H1 (cell line): ENCODE data around the gene PLAC9. TPM values are rescaled to one million over a fixed set of nuclear protein-coding genes. Genes with fewer than 3 reads are reported as not detected.

Source experiments
- CTCF ChIA-PET: fragments of 300-600 bp; sonication (Branson Sonifier 250); formaldehyde crosslinking; loops from one replicate; lab custom pipeline; 2021; ENCODE audit not compliant: partially characterized antibody; lab: Charles Lee
- POLR2A ChIA-PET: fragments of 300-600 bp; sonication (Branson Sonifier 250); formaldehyde crosslinking; loops from one replicate; lab custom pipeline; 2021; ENCODE audit warnings: inconsistent platforms; ENCODE audit not compliant: partially characterized antibody; lab: Charles Lee
- DNase-seq, 2 experiments: peaks; one replicate each; pipeline versions ENCODE4 v3.0.0 to v3.0.0-alpha.2; 2010 to 2022; ENCODE audit warnings: low spot score in 2 of 2, low read depth in 1 of 2, mixed read lengths in 1 of 2
- FAIRE-seq: peaks from 2 replicates; lab custom pipeline; 2011; peaks lifted over from hg19 to GRCh38; lab: Jason Lieb, UNC
- H2AFZ ChIP-seq: 2 replicates; pipeline ENCODE4 v1.8.1; 2012; ENCODE audit warnings: low read length, inconsistent platforms
- H2AK5ac ChIP-seq: 2 replicates; pipeline ENCODE4 v1.6.1; 2013; ENCODE audit warnings: low read depth, low read length
- H2BK120ac ChIP-seq: replicated peaks from 2 replicates; pipeline ENCODE3; 2013; ENCODE audit warnings: low read depth, low read length, inconsistent platforms
- H2BK12ac ChIP-seq: 2 replicates; pipeline ENCODE4 v1.6.1; 2013; ENCODE audit warnings: low read depth, low read length
- H2BK15ac ChIP-seq: 2 replicates; pipeline ENCODE4 v1.6.1; 2013; ENCODE audit warnings: low read length
- H2BK20ac ChIP-seq: 2 replicates; pipeline ENCODE4 v1.6.1; 2013; ENCODE audit warnings: low read length
- H2BK5ac ChIP-seq: 2 replicates; pipeline ENCODE4 v1.6.1; 2013; ENCODE audit warnings: low read depth, low read length
- H3K14ac ChIP-seq: 2 replicates; pipeline ENCODE4 v1.6.1; 2013; ENCODE audit warnings: inconsistent platforms; ENCODE audit not compliant: insufficient read length
- H3K18ac ChIP-seq: 2 replicates; pipeline ENCODE4 v1.6.1; 2013; ENCODE audit warnings: low read length; ENCODE audit errors: extremely low read depth
- H3K23ac ChIP-seq: 2 replicates; pipeline ENCODE4 v1.6.1; 2013; ENCODE audit warnings: inconsistent platforms; ENCODE audit not compliant: insufficient read length
- H3K23me2 ChIP-seq: 2 replicates; pipeline ENCODE4 v1.6.1; 2013; ENCODE audit warnings: low read depth, low read length
- H3K27ac ChIP-seq: 2 replicates; pipeline ENCODE4 v1.6.1; 2011; ENCODE audit warnings: low read depth, low read length, inconsistent platforms
- H3K27me3 ChIP-seq, 4 experiments: replicated peaks in 1 of 4; 1 replicate in 1 of 4; 2 replicates in 3 of 4; pipeline versions ENCODE4 v1.6.1 to v1.8.1; 2011 to 2013; ENCODE audit warnings: low read length in 3 of 4, mild to moderate bottlenecking in 3 of 4, inconsistent platforms in 2 of 4, mixed read lengths in 2 of 4, moderate library complexity in 1 of 4; ENCODE audit not compliant: control insufficient read depth in 3 of 4, insufficient read depth in 3 of 4; ENCODE audit errors: extremely low read depth in 1 of 4
- H3K36me3 ChIP-seq, 4 experiments: 2 replicates each; pipeline versions ENCODE4 v1.6.1 to v1.8.1; 2011 to 2013; ENCODE audit warnings: mild to moderate bottlenecking in 4 of 4, low read length in 3 of 4, moderate library complexity in 2 of 4, control low read depth in 1 of 4, inconsistent platforms in 1 of 4; ENCODE audit not compliant: insufficient read depth in 4 of 4, control insufficient read depth in 2 of 4
- H3K4ac ChIP-seq: replicated peaks from 2 replicates; pipeline ENCODE3; 2013; ENCODE audit warnings: low read length, low read depth, mixed read lengths, inconsistent platforms; ENCODE audit not compliant: insufficient read length
- H3K4me1 ChIP-seq, 4 experiments: replicated peaks in 1 of 4; 1 replicate in 1 of 4; 2 replicates in 3 of 4; pipeline versions ENCODE4 v1.6.1 to v1.8.1; 2011 to 2013; ENCODE audit warnings: low read length in 3 of 4, inconsistent platforms in 2 of 4, mixed read lengths in 1 of 4; ENCODE audit not compliant: insufficient read depth in 4 of 4, control insufficient read depth in 3 of 4
- H3K4me2 ChIP-seq, 2 experiments: 2 replicates each; pipeline versions ENCODE4 v1.6.1 to v1.8.1; 2011 to 2013; ENCODE audit warnings: low read depth in 2 of 2, low read length in 2 of 2, control low read depth in 1 of 2, inconsistent platforms in 1 of 2, mild to moderate bottlenecking in 1 of 2; ENCODE audit not compliant: insufficient read depth in 1 of 2
- H3K4me3 ChIP-seq, 4 experiments: fragments of 200-600, 300-600 bp in 1 of 4; sonication (generic), shearing (Covaris generic), sonication (Bioruptor Twin) in 1 of 4; 2 replicates each; pipeline versions ENCODE4 v1.5.1 to v1.8.1; 2011 to 2016; ENCODE audit warnings: low read length in 4 of 4, low read depth in 3 of 4, control low read depth in 2 of 4, inconsistent platforms in 2 of 4, mild to moderate bottlenecking in 2 of 4, mixed read lengths in 1 of 4, moderate library complexity in 1 of 4; ENCODE audit not compliant: insufficient read depth in 2 of 4; ENCODE audit errors: extremely low read depth in 1 of 4
- H3K56ac ChIP-seq: replicated peaks from 2 replicates; pipeline ENCODE3; 2013; ENCODE audit warnings: low read depth, mild to moderate bottlenecking, mixed read lengths, low read length, inconsistent platforms; ENCODE audit not compliant: insufficient read length
- H3K79me1 ChIP-seq: 2 replicates; pipeline ENCODE4 v1.6.1; 2013; ENCODE audit warnings: low read depth, low read length, control low read depth
- H3K79me2 ChIP-seq, 2 experiments: 2 replicates each; pipeline versions ENCODE4 v1.6.1 to v1.8.1; 2012 to 2013; ENCODE audit warnings: low read length in 2 of 2, mild to moderate bottlenecking in 2 of 2, inconsistent platforms in 1 of 2; ENCODE audit not compliant: insufficient read depth in 2 of 2, control insufficient read depth in 1 of 2
- H3K9ac ChIP-seq, 4 experiments: replicated peaks in 1 of 4; 1 replicate in 1 of 4; 2 replicates in 3 of 4; pipeline versions ENCODE4 v1.6.1 to v1.8.1; 2011 to 2013; ENCODE audit warnings: low read depth in 3 of 4, low read length in 3 of 4, control low read depth in 2 of 4, mild to moderate bottlenecking in 2 of 4, moderate library complexity in 2 of 4, inconsistent platforms in 1 of 4; ENCODE audit errors: extremely low read depth in 1 of 4
- H3K9me3 ChIP-seq, 2 experiments: 2 replicates each; pipeline versions ENCODE4 v1.6.1 to v1.8.1; 2012 to 2013; ENCODE audit warnings: mild to moderate bottlenecking in 2 of 2, moderate library complexity in 2 of 2, control low read depth in 1 of 2, inconsistent platforms in 1 of 2, low read depth in 1 of 2, low read length in 1 of 2, mixed read lengths in 1 of 2; ENCODE audit not compliant: insufficient read depth in 2 of 2
- H4K20me1 ChIP-seq, 2 experiments: replicated peaks in 1 of 2; 2 replicates each; pipeline versions ENCODE3 to v1.8.1; 2011 to 2013; ENCODE audit warnings: inconsistent platforms in 2 of 2, low read length in 2 of 2, mild to moderate bottlenecking in 1 of 2; ENCODE audit not compliant: insufficient read depth in 2 of 2, control insufficient read depth in 1 of 2
- H4K5ac ChIP-seq: 2 replicates; pipeline ENCODE4 v1.6.1; 2013; ENCODE audit warnings: low read length, low read depth, mixed read lengths, inconsistent platforms; ENCODE audit not compliant: insufficient read length
- H4K8ac ChIP-seq: 2 replicates; pipeline ENCODE4 v1.8.0; 2013; ENCODE audit warnings: mild to moderate bottlenecking, moderate library complexity, low read length, inconsistent platforms; ENCODE audit not compliant: insufficient read depth; ENCODE audit errors: extremely low read depth
- H4K91ac ChIP-seq: replicated peaks from 2 replicates; pipeline ENCODE3; 2013; ENCODE audit warnings: low read length, mixed read lengths, inconsistent platforms; ENCODE audit not compliant: insufficient read length
- CREB1 ChIP-seq: IDR thresholded peaks from 2 replicates; pipeline ENCODE4 v1.6.1; 2012; ENCODE audit warnings: inconsistent platforms
- FOSL1 ChIP-seq: IDR thresholded peaks from 2 replicates; pipeline ENCODE4 v1.6.1; 2011; ENCODE audit warnings: mild to moderate bottlenecking, low read depth, low read length, moderate library complexity; ENCODE audit not compliant: insufficient read depth
- HDAC2 ChIP-seq, 2 experiments: fragments of 300-600 bp in 1 of 2; sonication (generic) in 1 of 2; IDR thresholded peaks; 2 replicates each; pipeline ENCODE4 v1.6.1; 2011 to 2012; ENCODE audit warnings: low read depth in 2 of 2, low read length in 2 of 2, mild to moderate bottlenecking in 2 of 2, moderate library complexity in 2 of 2, borderline replicate concordance in 1 of 2, inconsistent platforms in 1 of 2
- HDAC6 ChIP-seq: IDR thresholded peaks from one replicate; pipeline ENCODE4 v1.7.1; 2012; ENCODE audit warnings: low read depth, mild to moderate bottlenecking, inconsistent platforms, low read length, moderate library complexity
- JUN ChIP-seq: IDR thresholded peaks from 2 replicates; pipeline ENCODE4 v1.6.1; 2011; ENCODE audit warnings: low read depth, mild to moderate bottlenecking, improper control_type of control experiment, low read length
- JUND ChIP-seq: IDR thresholded peaks from 2 replicates; pipeline ENCODE4 v1.6.1; 2011; ENCODE audit warnings: mild to moderate bottlenecking, improper control_type of control experiment, low read length
- MAX ChIP-seq: IDR thresholded peaks from 2 replicates; pipeline ENCODE4 v1.6.1; 2012; ENCODE audit warnings: inconsistent platforms
- POLR2AphosphoS5 ChIP-seq: IDR thresholded peaks from 2 replicates; pipeline ENCODE4 v1.6.1; 2011; ENCODE audit warnings: low read depth, low read length
- POU5F1 ChIP-seq: IDR thresholded peaks from 2 replicates; pipeline ENCODE4 v1.6.1; 2011; ENCODE audit warnings: low read depth, mild to moderate bottlenecking, low read length, moderate library complexity
- SAP30 ChIP-seq: fragments of 300-600 bp; sonication (generic); IDR thresholded peaks from 2 replicates; pipeline ENCODE4 v1.7.1; 2012; ENCODE audit warnings: low read length, moderate library complexity, mild to moderate bottlenecking, inconsistent platforms; ENCODE audit not compliant: insufficient read depth, insufficient replicate concordance
- SIRT6 ChIP-seq: IDR thresholded peaks from one replicate; pipeline ENCODE4 v1.7.1; 2012; ENCODE audit warnings: low read length, inconsistent platforms
- SRF ChIP-seq: IDR thresholded peaks from 2 replicates; pipeline ENCODE4 v1.6.1; 2011; ENCODE audit warnings: mild to moderate bottlenecking, low read depth, low read length, moderate library complexity
- WGBS, 2 experiments: shearing (Covaris generic) in 1 of 2; methylation state at CpG; one replicate each; pipeline versions ENCODE4 v1.1.6 to v1.1.7; 2013 to 2015; ENCODE audit warnings: low lambda C conversion rate in 2 of 2, mixed read lengths in 2 of 2, inconsistent platforms in 1 of 2, low coverage in 1 of 2, missing lambda C conversion rate in 1 of 2; ENCODE audit not compliant: insufficient replicate concordance in 2 of 2, insufficient coverage in 1 of 2, insufficient read length in 1 of 2; ENCODE audit errors: extremely low coverage in 1 of 2, missing lambda C conversion rate in 1 of 2; 5-methylcytosine and 5-hydroxymethylcytosine counted together
- polyA plus RNA-seq, 7 experiments: library from polyadenylated mRNA; depleted of rRNA in 3 of 7; stranded (reverse) in 5 of 7; unstranded in 2 of 7; fragments of >200 nt in 5 of 7; fragments of 200-250 nt in 2 of 7; gene quantifications; 1 replicate in 5 of 7; 2 replicates in 1 of 7; 4 replicates in 1 of 7; pipeline versions ENCODE4 v1.2.1 to v1.2.3, GENCODE V29; 2011 to 2013; ENCODE audit warnings: missing spikeins in 2 of 7, mixed read lengths in 2 of 7
- total RNA-seq: library from RNA; stranded (reverse); fragmentation: NEBNext Ultra II Directional; extraction: Animal tissue kit (Norgen Biotek cat#: 25700); gene quantifications from 2 replicates; pipeline ENCODE4 v1.2.1, GENCODE V29; 2021

The PLAC9 gene
- total and polyA plus RNA-seq, 2 of the 8 experiments (the other 6 are each of a cell fraction or from before 2014, with no cell fraction given): 8.4 to 16.7 TPM

GRCh38 chr10:80187465-80188409, 55.2 kb downstream of the PLAC9 start:
- no peak overlapping the region for H3K27ac ChIP-seq
- H3K4me1 ChIP-seq: peaks cover 0 to 4% (median 2%) of the 10 kb centered on the region in 4 experiments; a peak in 3 of 7 replicates
- H3K14ac ChIP-seq: no peak overlapping the region
- H4K91ac ChIP-seq: no peak overlapping the region
- no peak overlapping the region for H3K4me3 ChIP-seq
- no peak overlapping the region for H3K56ac ChIP-seq
- H3K36me3 ChIP-seq: no peaks in the 10 kb centered on the region
- H4K20me1 ChIP-seq: peaks cover 4 to 10% of the 10 kb centered on the region in 2 experiments
- no peak for DNase-seq
- no peak overlapping the region for H4K8ac ChIP-seq
- no peak overlapping the region for H2AFZ ChIP-seq
- no peak overlapping the region for H3K4me2 ChIP-seq
- H3K18ac ChIP-seq: no peak overlapping the region
- H3K79me2 ChIP-seq: peaks cover 0 to 36% of the 10 kb centered on the region in 2 experiments; a peak in 2 of 4 replicates
- H2BK15ac ChIP-seq: no peak overlapping the region
- ChIA-PET POLR2A (interaction anchor here (0.6 to 1.1 kb wide), 2 partner anchors 14 to 54 kb away, joined by 3 to 4 read pairs; no protein-coding TSS in a partner anchor), CTCF (interaction anchor here (0.6 to 1.8 kb wide), 8 partner anchors 12 to 44 kb away, joined by 3 to 7 read pairs (median 5); no protein-coding TSS in a partner anchor)
- H3K27me3 ChIP-seq: no peaks in the 10 kb centered on the region
- no peaks in the 10 kb centered on the region for H3K9me3 ChIP-seq
- no peak overlapping the region for H4K5ac ChIP-seq
- H2AK5ac ChIP-seq: no peak overlapping the region
- no peak overlapping the region for H2BK120ac ChIP-seq
- H3K9ac ChIP-seq: no peak overlapping the region
- no peak overlapping the region for H3K23ac ChIP-seq
- H2BK20ac ChIP-seq: no peak overlapping the region
- no peak overlapping the region for H2BK12ac ChIP-seq
- no peak for FAIRE-seq
- H3K23me2 ChIP-seq: no peaks in the 10 kb centered on the region
- H3K4ac ChIP-seq: no peak overlapping the region
- H3K79me1 ChIP-seq: peaks cover 2% of the 10 kb centered on the region
- no peak overlapping the region for H2BK5ac ChIP-seq
- 94% methylated on average over 16 of the region's 16 CpGs; no CpG with 5 or more reads in 1 of the 2 experiments for WGBS, 2 experiments
- TF ChIP-seq HDAC6 (no peak), SIRT6 (no peak), POU5F1 (no peak), FOSL1 (no peak), POLR2AphosphoS5 (no peak), SAP30 (no peak), JUND (no peak), SRF (no peak), CREB1 (no peak), MAX (no peak), JUN (no peak), HDAC2 (IDR thresholded peaks at IDR 0.05; ENCODE audit: borderline replicate concordance in 1 of 2, low read depth in 2 of 2, low read length in 2 of 2) (no peak)
